AG09309 (cell line): Measurements from ENCODE around the gene KLC4.

ENCODE experiments used
- DNase-seq: peaks from one replicate; pipeline ENCODE4 v3.0.0-alpha.2; 2010; ENCODE audit warnings: low read depth
- H3K4me3 ChIP-seq: 2 replicates; pipeline ENCODE4 v1.5.1; 2011; ENCODE audit warnings: mild to moderate bottlenecking, low read depth, low read length, moderate library complexity; ENCODE audit not compliant: control insufficient read depth
- CTCF ChIP-seq: IDR thresholded peaks from 2 replicates; pipeline ENCODE4 v1.5.1; 2011; ENCODE audit warnings: mild to moderate bottlenecking, low read depth, low read length, inconsistent platforms; ENCODE audit not compliant: insufficient read depth, control insufficient read depth; ENCODE audit errors: missing control alignments

The KLC4 gene

GRCh38 chr6:43045371-43045930, 14.0 kb upstream of the KLC4 start:
- no peak for TF ChIP-seq CTCF
- DNase-seq: no peak
- no peak overlapping the region for H3K4me3 ChIP-seq

- no peak for TF ChIP-seq CTCF
- DNase-seq: no peak
- H3K4me3 ChIP-seq: no peak overlapping the region
Measured at GRCh38 chr6:43047998-43048397, 11.4 kb upstream of the KLC4 start.

- no peak for DNase-seq
- H3K4me3 ChIP-seq: no peak overlapping the region
- TF ChIP-seq CTCF: no peak
Measured at GRCh38 chr6:43050981-43051380, 8.4 kb upstream of the KLC4 start.

- peak overlapping the region; percentile 70 for H3K4me3 ChIP-seq
Measured at GRCh38 chr6:43052225-43052841, 7.1 kb upstream of the KLC4 start.

GRCh38 chr6:43052842-43053544, 6.4 kb upstream of the KLC4 start:
- H3K4me3 ChIP-seq: peak overlapping the region; percentile 70
- no peak for TF ChIP-seq CTCF
- no peak for DNase-seq

More at GRCh38 chr6:43052225-43052841, 7.1 kb upstream of the KLC4 start:
- no peak for TF ChIP-seq CTCF
- DNase-seq: no peak

- TF ChIP-seq CTCF: no peak
- peak within 1 kb of the TSS; percentile 70 for H3K4me3 ChIP-seq
- peak; percentile 70 for DNase-seq
Measured at GRCh38 chr6:43053545-43054205, 5.8 kb upstream of the KLC4 start, which contains the start of gene CUL7. CUL7 (minus strand) TSS chr6:43053851; CDS start chr6:43052788, 1,063 bp downstream.
